CD14-positive monocyte (primary cell): Measurements from ENCODE around the gene PDE4D. TPM values are rescaled to one million over a fixed set of nuclear protein-coding genes. Genes with fewer than 3 reads are reported as not detected.

ENCODE experiments used
- DNase-seq, 3 donors: peaks; one replicate each; pipeline ENCODE4 v3.0.0-alpha.2; 2011 to 2022
- H2AFZ ChIP-seq: 2 replicates; pipeline ENCODE4 v1.6.0; 2012; ENCODE audit warnings: mild to moderate bottlenecking, low read depth, low read length, inconsistent platforms; ENCODE audit not compliant: insufficient read depth, poor library complexity, severe bottlenecking
- H3K27ac ChIP-seq, 2 donors: 1 replicate in 1 of 2; 2 replicates in 1 of 2; pipeline ENCODE4 v1.5.1; 2012 to 2013; ENCODE audit warnings: low read length in 2 of 2, control low read depth in 1 of 2, inconsistent platforms in 1 of 2, low read depth in 1 of 2, mild to moderate bottlenecking in 1 of 2
- H3K27me3 ChIP-seq, 2 donors: one replicate each; pipeline versions ENCODE4 v1.6.0 to v1.6.1; 2011 to 2013; ENCODE audit warnings: low read length in 2 of 2; ENCODE audit not compliant: control insufficient read depth in 2 of 2, insufficient read depth in 2 of 2
- H3K36me3 ChIP-seq, 2 donors: replicated peaks in 1 of 2; 1 replicate in 1 of 2; 2 replicates in 1 of 2; pipeline versions ENCODE4 v1.5.1 to v1.6.1; 2012 to 2013; ENCODE audit warnings: low read length in 2 of 2, control low read depth in 1 of 2, inconsistent platforms in 1 of 2, mild to moderate bottlenecking in 1 of 2; ENCODE audit not compliant: insufficient read depth in 2 of 2, control insufficient read depth in 1 of 2
- H3K4me1 ChIP-seq, 2 donors: 1 replicate in 1 of 2; 2 replicates in 1 of 2; pipeline versions ENCODE4 v1.5.1 to v1.6.1; 2012 to 2013; ENCODE audit warnings: low read length in 2 of 2, control low read depth in 1 of 2, inconsistent platforms in 1 of 2, mild to moderate bottlenecking in 1 of 2, moderate library complexity in 1 of 2; ENCODE audit not compliant: insufficient read depth in 2 of 2, control insufficient read depth in 1 of 2
- H3K4me2 ChIP-seq: replicated peaks from 2 replicates; pipeline ENCODE3; 2012; ENCODE audit warnings: low read length, moderate library complexity, mild to moderate bottlenecking; ENCODE audit not compliant: poor library complexity, severe bottlenecking; ENCODE audit errors: extremely low read depth
- H3K4me3 ChIP-seq, 3 experiments: fragments of 200-600 bp in 1 of 3; sonication (generic) in 1 of 3; replicated peaks in 1 of 3; 1 replicate in 2 of 3; 2 replicates in 1 of 3; pipeline ENCODE4 v1.5.1; 2011 to 2013; ENCODE audit warnings: low read length in 3 of 3, mild to moderate bottlenecking in 3 of 3, control low read depth in 2 of 3, low read depth in 2 of 3, inconsistent platforms in 1 of 3, moderate library complexity in 1 of 3
- H3K79me2 ChIP-seq: 2 replicates; pipeline ENCODE4 v1.6.0; 2012; ENCODE audit warnings: mild to moderate bottlenecking, control low read depth, inconsistent platforms, low read length, moderate library complexity; ENCODE audit not compliant: insufficient read depth
- H3K9ac ChIP-seq: 2 replicates; pipeline ENCODE4 v1.6.0; 2017; ENCODE audit warnings: low read length, mild to moderate bottlenecking; ENCODE audit not compliant: insufficient read depth, poor library complexity, severe bottlenecking
- H3K9me3 ChIP-seq, 2 donors: replicated peaks in 1 of 2; 1 replicate in 1 of 2; 2 replicates in 1 of 2; pipeline versions ENCODE4 v1.5.1 to v1.6.1; 2012 to 2013; ENCODE audit warnings: low read length in 2 of 2, control low read depth in 1 of 2; ENCODE audit not compliant: control insufficient read depth in 1 of 2, insufficient read depth in 1 of 2
- H4K20me1 ChIP-seq: 2 replicates; pipeline ENCODE4 v1.6.0; 2012; ENCODE audit warnings: mild to moderate bottlenecking, low read length, control low read depth, moderate library complexity; ENCODE audit not compliant: insufficient read depth
- H3K27ac Mint-ChIP-seq, 7 donors: one replicate each; pipeline ENCODE4 v1.8.0; 2020; ENCODE audit warnings: mild to moderate bottlenecking in 7 of 7, mixed read lengths in 7 of 7, moderate library complexity in 6 of 7, inconsistent platforms in 2 of 7
- H3K27me3 Mint-ChIP-seq, 3 donors: one replicate each; pipeline ENCODE4 v1.8.0; 2021 to 2022; ENCODE audit warnings: low read depth in 3 of 3, mild to moderate bottlenecking in 3 of 3, mixed read lengths in 3 of 3, moderate library complexity in 3 of 3, inconsistent platforms in 1 of 3
- H3K36me3 Mint-ChIP-seq, 2 donors: one replicate each; pipeline ENCODE4 v1.8.0; 2020; ENCODE audit warnings: mixed read lengths in 2 of 2, inconsistent platforms in 1 of 2, mild to moderate bottlenecking in 1 of 2
- H3K4me1 Mint-ChIP-seq: one replicate; pipeline ENCODE4 v1.8.0; 2020; ENCODE audit warnings: mild to moderate bottlenecking, mixed read lengths
- H3K4me3 Mint-ChIP-seq, 2 donors: one replicate each; pipeline ENCODE4 v1.8.0; 2020; ENCODE audit warnings: mild to moderate bottlenecking in 2 of 2, mixed read lengths in 2 of 2, moderate library complexity in 1 of 2
- H3K9me3 Mint-ChIP-seq, 7 donors: one replicate each; pipeline ENCODE4 v1.8.0; 2020 to 2022; ENCODE audit warnings: mixed read lengths in 7 of 7, mild to moderate bottlenecking in 6 of 7, moderate library complexity in 6 of 7, inconsistent platforms in 2 of 7
- WGBS: methylation state at CpG from one replicate; pipeline ENCODE4 v1.1.5; 2013; ENCODE audit warnings: missing lambda C conversion rate; ENCODE audit not compliant: insufficient coverage; 5-methylcytosine and 5-hydroxymethylcytosine counted together
- intact Hi-C, 2 donors: fragments of 100-400 bp; cut with micrococcal nuclease; formaldehyde crosslinking; loops; one replicate each; pipeline versions ENCODE4 v1.15.0 to v1.15.1; 2023
- polyA plus RNA-seq, 3 donors: library from polyadenylated mRNA; depleted of rRNA in 1 of 3; unstranded in 2 of 3; stranded (reverse) in 1 of 3; fragments of 300-500 nt in 2 of 3; fragments of >200 nt in 1 of 3; fragmentation: Illumina TruSeq in 2 of 3; gene quantifications; 1 replicate in 2 of 3; 2 replicates in 1 of 3; pipeline ENCODE4 v1.2.3, GENCODE V29; 2012 to 2021
- TF ChIP-seq, protein P1 (sequence below): fragments of 200-600 bp; IDR thresholded peaks from one replicate; pipeline ENCODE4 v1.8.0; 2022; ENCODE audit warnings: antibody characterized with exemption, mild to moderate bottlenecking

The PDE4D gene
- polyA plus RNA-seq, 3 donors: 1.9 to 3.4 (median 2.8) TPM

GRCh38 chr5:59608745-59609144 is 284.8 kb downstream of the PDE4D start:
- Mint-ChIP-seq H3K4me3 (no peak overlapping the region), H3K27ac (peak overlapping the region in 2 of 7 donors; percentile 18 to 37), H3K4me1 (peaks cover 4% of the 10 kb centered on the region), H3K27me3 (peaks cover 0 to 2% (median 0%) of the 10 kb centered on the region in 3 donors), H3K36me3 (no peaks in the 10 kb centered on the region), H3K9me3 (no peaks in the 10 kb centered on the region)
- Histone ChIP-seq H4K20me1 (no peaks in the 10 kb centered on the region), H3K9me3 (no peaks in the 10 kb centered on the region), H2AFZ (no peak overlapping the region), H3K4me2 (no peak overlapping the region), H3K36me3 (no peaks in the 10 kb centered on the region), H3K27me3 (no peaks in the 10 kb centered on the region), H3K9ac (no peak overlapping the region), H3K79me2 (no peaks in the 10 kb centered on the region), H3K4me3 (no peak overlapping the region), H3K4me1 (no peaks in the 10 kb centered on the region), H3K27ac (no peak overlapping the region)
- intact Hi-C loops: no loop called here
- TF ChIP-seq, protein P1, sequence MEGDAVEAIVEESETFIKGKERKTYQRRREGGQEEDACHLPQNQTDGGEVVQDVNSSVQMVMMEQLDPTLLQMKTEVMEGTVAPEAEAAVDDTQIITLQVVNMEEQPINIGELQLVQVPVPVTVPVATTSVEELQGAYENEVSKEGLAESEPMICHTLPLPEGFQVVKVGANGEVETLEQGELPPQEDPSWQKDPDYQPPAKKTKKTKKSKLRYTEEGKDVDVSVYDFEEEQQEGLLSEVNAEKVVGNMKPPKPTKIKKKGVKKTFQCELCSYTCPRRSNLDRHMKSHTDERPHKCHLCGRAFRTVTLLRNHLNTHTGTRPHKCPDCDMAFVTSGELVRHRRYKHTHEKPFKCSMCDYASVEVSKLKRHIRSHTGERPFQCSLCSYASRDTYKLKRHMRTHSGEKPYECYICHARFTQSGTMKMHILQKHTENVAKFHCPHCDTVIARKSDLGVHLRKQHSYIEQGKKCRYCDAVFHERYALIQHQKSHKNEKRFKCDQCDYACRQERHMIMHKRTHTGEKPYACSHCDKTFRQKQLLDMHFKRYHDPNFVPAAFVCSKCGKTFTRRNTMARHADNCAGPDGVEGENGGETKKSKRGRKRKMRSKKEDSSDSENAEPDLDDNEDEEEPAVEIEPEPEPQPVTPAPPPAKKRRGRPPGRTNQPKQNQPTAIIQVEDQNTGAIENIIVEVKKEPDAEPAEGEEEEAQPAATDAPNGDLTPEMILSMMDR: no peak
- DNase-seq: no peak
- WGBS: no CpG with 5 or more reads among the region's 2 CpGs

- no peak overlapping the region for H3K27ac ChIP-seq
- no peaks in the 10 kb centered on the region for H3K27me3 ChIP-seq
- Mint-ChIP-seq H3K4me3 (no peak overlapping the region), H3K9me3 (no peaks in the 10 kb centered on the region), H3K27ac (no peak overlapping the region), H3K4me1 (peaks cover 4% of the 10 kb centered on the region), H3K36me3 (no peaks in the 10 kb centered on the region), H3K27me3 (peaks cover 0 to 2% (median 0%) of the 10 kb centered on the region in 3 donors)
- H2AFZ ChIP-seq: no peak overlapping the region
- no peak overlapping the region for H3K9ac ChIP-seq
- no peak overlapping the region for H3K4me2 ChIP-seq
- 100% methylated on average over 1 of the region's 4 CpGs for WGBS
- H3K9me3 ChIP-seq: no peaks in the 10 kb centered on the region
- no peak for DNase-seq
- no peaks in the 10 kb centered on the region for H4K20me1 ChIP-seq
- intact Hi-C loops: no loop called here
- no peaks in the 10 kb centered on the region for H3K79me2 ChIP-seq
- no peaks in the 10 kb centered on the region for H3K36me3 ChIP-seq
- TF ChIP-seq, protein P1: no peak
- H3K4me3 ChIP-seq: no peak overlapping the region
- H3K4me1 ChIP-seq: no peaks in the 10 kb centered on the region
These were observed 286.3 kb downstream of the PDE4D start for GRCh38 chr5:59607138-59607765.
